Parietal lobe (tissue), 1 donor: ENCODE data around the gene PRELP. TPM values are rescaled to one million over a fixed set of nuclear protein-coding genes. Genes with fewer than 3 reads are reported as not detected.

Experiments used
- total RNA-seq: library from RNA; depleted of rRNA; stranded (reverse); fragments of >200 nt; gene quantifications from one replicate; pipeline ENCODE4 v1.2.3, GENCODE V29; 2014

The PRELP gene
- under 0.01 TPM for total RNA-seq

GRCh38 chr1:203475012-203475981 is at the start of gene PRELP:
Gene PRELP (plus strand): TSS chr1:203475806. CDS start chr1:203483185, 7,379 bp downstream.

DNA sequence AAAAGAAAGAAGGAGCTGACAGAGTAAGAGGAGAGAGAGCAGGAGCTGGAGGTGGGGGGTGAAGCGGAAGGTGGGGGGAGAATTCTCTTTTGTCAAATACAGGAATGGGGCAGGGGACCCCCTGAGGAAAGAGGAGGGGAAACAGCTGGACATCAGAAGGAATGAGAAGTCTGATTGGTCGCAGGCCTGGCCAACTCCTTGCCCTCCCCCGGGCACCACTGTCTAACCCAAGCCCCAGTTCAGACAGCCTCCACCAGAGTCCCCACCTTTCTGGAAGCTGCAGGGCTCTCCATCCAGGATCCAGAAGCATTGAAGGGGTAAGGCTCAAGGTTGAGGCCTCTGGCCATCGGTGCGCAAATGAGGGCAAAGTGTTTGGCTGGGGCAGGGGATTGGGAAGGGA is 18.3 kb downstream of the PRELP start, which contains the start of gene OPTC:
Gene OPTC, plus strand, starts transcription at position 253 of the 400 bp plus-strand sequence. CDS start 1,853 bp downstream, outside the sequence.

Other genes starting within 250 kb of the PRELP start
- not detected for gene CHIT1, start 246.1 kb upstream of the PRELP start, total RNA-seq
- 8.5 TPM for gene BTG2, start 170.3 kb upstream of the PRELP start, total RNA-seq
- gene FMOD, start 124.7 kb upstream of the PRELP start, total RNA-seq, result not detected
- gene OPTC, start 18.3 kb downstream of the PRELP start, total RNA-seq, result not detected
- gene ATP2B4, start 151.0 kb downstream of the PRELP start, total RNA-seq, result 63.2 TPM